Type B pancreatic cell (in vitro differentiated cells): ENCODE measurements around the gene OR51F2. TPM values are rescaled to one million over a fixed set of nuclear protein-coding genes. Genes with fewer than 3 reads are reported as not detected.
"Not testable (repeated sequence)": the region's sequence is repeated elsewhere in the genome, so short reads cannot be mapped to it uniquely, and the experiment has no call there.

Experiments
- DNase-seq: peaks from one replicate; pipeline ENCODE4 v3.0.0; 2021; ENCODE audit warnings: mixed read lengths; ENCODE audit not compliant: unreplicated experiment; ENCODE audit errors: extremely low spot score
- H3K27ac Mint-ChIP-seq: 2 replicates; pipeline ENCODE4 v1.8.0; 2021; ENCODE audit warnings: mild to moderate bottlenecking, mixed read lengths
- H3K27me3 Mint-ChIP-seq: 2 replicates; pipeline ENCODE4 v1.8.0; 2021; ENCODE audit warnings: mixed read lengths
- H3K36me3 Mint-ChIP-seq: 2 replicates; pipeline ENCODE4 v1.8.0; 2021; ENCODE audit warnings: mixed read lengths
- H3K4me1 Mint-ChIP-seq: one replicate; pipeline ENCODE4 v1.8.0; 2021; ENCODE audit warnings: mixed read lengths; ENCODE audit not compliant: unreplicated experiment
- H3K4me3 Mint-ChIP-seq: 2 replicates; pipeline ENCODE4 v1.8.0; 2021; ENCODE audit warnings: mild to moderate bottlenecking, mixed read lengths
- H3K9me3 Mint-ChIP-seq: 2 replicates; pipeline ENCODE4 v1.8.0; 2021; ENCODE audit warnings: mixed read lengths
- total RNA-seq: library from RNA; stranded (reverse); gene quantifications from 2 replicates; pipeline ENCODE4 v1.2.1, GENCODE V29; 2021; ENCODE audit warnings: low replicate concordance
- TF ChIP-seq, protein P1 (sequence below): fragments of 200-600 bp; sonication (generic); conservative IDR thresholded peaks from 2 replicates; pipeline ENCODE4 v1.5.0; 2021; ENCODE audit warnings: antibody characterized with exemption, mild to moderate bottlenecking

The OR51F2 gene
- total RNA-seq, 1 donor from 2014 or later: not detected

- Mint-ChIP-seq H3K4me3 (no peak overlapping the region), H3K4me1 (no peaks in the 10 kb centered on the region), H3K27me3 (peaks cover 4% of the 10 kb centered on the region), H3K36me3 (no peaks in the 10 kb centered on the region), H3K27ac (no peak overlapping the region), H3K9me3 (no peaks in the 10 kb centered on the region)
- no peak for DNase-seq
- TF ChIP-seq, protein P1, sequence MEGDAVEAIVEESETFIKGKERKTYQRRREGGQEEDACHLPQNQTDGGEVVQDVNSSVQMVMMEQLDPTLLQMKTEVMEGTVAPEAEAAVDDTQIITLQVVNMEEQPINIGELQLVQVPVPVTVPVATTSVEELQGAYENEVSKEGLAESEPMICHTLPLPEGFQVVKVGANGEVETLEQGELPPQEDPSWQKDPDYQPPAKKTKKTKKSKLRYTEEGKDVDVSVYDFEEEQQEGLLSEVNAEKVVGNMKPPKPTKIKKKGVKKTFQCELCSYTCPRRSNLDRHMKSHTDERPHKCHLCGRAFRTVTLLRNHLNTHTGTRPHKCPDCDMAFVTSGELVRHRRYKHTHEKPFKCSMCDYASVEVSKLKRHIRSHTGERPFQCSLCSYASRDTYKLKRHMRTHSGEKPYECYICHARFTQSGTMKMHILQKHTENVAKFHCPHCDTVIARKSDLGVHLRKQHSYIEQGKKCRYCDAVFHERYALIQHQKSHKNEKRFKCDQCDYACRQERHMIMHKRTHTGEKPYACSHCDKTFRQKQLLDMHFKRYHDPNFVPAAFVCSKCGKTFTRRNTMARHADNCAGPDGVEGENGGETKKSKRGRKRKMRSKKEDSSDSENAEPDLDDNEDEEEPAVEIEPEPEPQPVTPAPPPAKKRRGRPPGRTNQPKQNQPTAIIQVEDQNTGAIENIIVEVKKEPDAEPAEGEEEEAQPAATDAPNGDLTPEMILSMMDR: no peak
Observed at GRCh38 chr11:4839851-4840549, 18.9 kb downstream of the OR51F2 start.

- Mint-ChIP-seq H3K27ac (no peak within 1 kb of the TSS), H3K4me1 (no peaks in the 10 kb centered on the region), H3K9me3 (no peaks in the 10 kb centered on the region), H3K36me3 (no peaks in the 10 kb centered on the region), H3K27me3 (no peaks in the 10 kb centered on the region), H3K4me3 (no peak within 1 kb of the TSS)
- TF ChIP-seq, protein P1: no peak
- no peak for DNase-seq
Observed at GRCh38 chr11:4848908-4849532, 27.9 kb downstream of the OR51F2 start, which contains the start of gene OR51S1. OR51S1 (minus strand) TSS chr11:4849208; CDS start chr11:4849208, 0 bp downstream.

GRCh38 chr11:4851033-4851432, 29.9 kb downstream of the OR51F2 start:
- Mint-ChIP-seq H3K36me3 (no peaks in the 10 kb centered on the region), H3K4me3 (no peak overlapping the region), H3K27me3 (no peaks in the 10 kb centered on the region), H3K27ac (no peak overlapping the region), H3K4me1 (no peaks in the 10 kb centered on the region), H3K9me3 (no peaks in the 10 kb centered on the region)
- no peak for DNase-seq
- TF ChIP-seq, protein P1: no peak

GRCh38 chr11:4854286-4854685, 33.2 kb downstream of the OR51F2 start:
- not testable (repeated sequence) for H3K36me3 Mint-ChIP-seq, DNase-seq, H3K4me3 Mint-ChIP-seq, H3K9me3 Mint-ChIP-seq, H3K27ac Mint-ChIP-seq, H3K27me3 Mint-ChIP-seq, H3K4me1 Mint-ChIP-seq

DNA sequence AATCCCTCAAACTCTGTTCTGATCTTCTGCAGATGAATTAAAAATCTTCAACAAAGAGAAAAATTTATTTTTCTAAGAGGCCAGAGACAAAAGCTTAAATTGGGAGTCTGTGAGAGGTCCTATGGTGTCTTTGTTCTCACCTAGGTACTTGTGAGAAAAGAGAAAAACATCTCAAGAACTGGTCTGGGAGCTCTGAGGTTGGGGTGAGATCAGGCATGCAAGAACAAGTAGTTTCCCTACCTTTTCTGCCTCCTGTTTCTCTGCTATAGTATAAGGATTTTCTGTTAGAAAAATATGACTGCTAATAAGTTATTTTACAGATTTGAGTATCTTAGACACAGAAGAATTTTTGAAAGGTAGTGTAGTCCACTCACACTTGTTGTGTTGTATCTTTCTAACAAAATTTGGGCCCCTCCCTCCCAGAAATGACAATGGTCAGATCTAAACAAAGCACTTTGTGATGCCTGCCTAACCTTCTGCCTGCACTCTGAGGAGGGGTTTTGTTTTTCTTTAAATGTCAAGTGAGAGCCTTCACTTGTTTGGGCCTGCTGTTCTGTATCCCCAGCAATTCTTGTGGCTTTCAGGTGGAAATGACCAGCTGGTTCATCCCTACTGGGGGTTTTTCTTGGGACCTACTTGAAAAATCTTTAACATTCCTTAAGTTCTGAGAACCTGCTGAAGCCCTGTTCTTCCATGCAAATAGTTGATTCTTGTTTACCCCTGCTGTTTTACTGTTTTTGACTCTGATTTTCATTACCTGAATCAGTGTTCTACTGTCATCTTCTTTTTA, 41.5 kb downstream of the OR51F2 start:
- Mint-ChIP-seq H3K9me3 (no peaks in the 10 kb centered on the region), H3K4me1 (no peaks in the 10 kb centered on the region), H3K27ac (no peak overlapping the region), H3K27me3 (no peaks in the 10 kb centered on the region), H3K36me3 (no peaks in the 10 kb centered on the region), H3K4me3 (no peak overlapping the region)
- TF ChIP-seq, protein P1: no peak
- no peak for DNase-seq

- Mint-ChIP-seq H3K27ac (no peak overlapping the region), H3K27me3 (no peaks in the 10 kb centered on the region), H3K36me3 (no peaks in the 10 kb centered on the region), H3K4me3 (no peak overlapping the region), H3K9me3 (no peaks in the 10 kb centered on the region), H3K4me1 (no peaks in the 10 kb centered on the region)
- TF ChIP-seq, protein P1: no peak
- no peak for DNase-seq
Observed at GRCh38 chr11:4863876-4864275, 42.8 kb downstream of the OR51F2 start.
